Activated naive CD4-positive, alpha-beta T cell treated with anti-CD3 and anti-CD28 coated beads, Interleukin-2, amount 50 U/mL, for 24 hours (primary cell): Measurements from ENCODE around the gene PRR36.

Experiments used
- H3K27ac Mint-ChIP-seq: one replicate; pipeline ENCODE4 v1.8.0; 2021; ENCODE audit warnings: mild to moderate bottlenecking, mixed read lengths
- H3K27me3 Mint-ChIP-seq: one replicate; pipeline ENCODE4 v1.8.0; 2021; ENCODE audit warnings: mixed read lengths
- H3K36me3 Mint-ChIP-seq: one replicate; pipeline ENCODE4 v1.8.0; 2021; ENCODE audit warnings: mixed read lengths
- H3K4me1 Mint-ChIP-seq: one replicate; pipeline ENCODE4 v1.8.0; 2021; ENCODE audit warnings: mixed read lengths
- H3K4me3 Mint-ChIP-seq: one replicate; pipeline ENCODE4 v1.8.0; 2021; ENCODE audit warnings: mild to moderate bottlenecking, mixed read lengths
- H3K9me3 Mint-ChIP-seq: one replicate; pipeline ENCODE4 v1.8.0; 2021; ENCODE audit warnings: mixed read lengths

Gene PRR36

DNA sequence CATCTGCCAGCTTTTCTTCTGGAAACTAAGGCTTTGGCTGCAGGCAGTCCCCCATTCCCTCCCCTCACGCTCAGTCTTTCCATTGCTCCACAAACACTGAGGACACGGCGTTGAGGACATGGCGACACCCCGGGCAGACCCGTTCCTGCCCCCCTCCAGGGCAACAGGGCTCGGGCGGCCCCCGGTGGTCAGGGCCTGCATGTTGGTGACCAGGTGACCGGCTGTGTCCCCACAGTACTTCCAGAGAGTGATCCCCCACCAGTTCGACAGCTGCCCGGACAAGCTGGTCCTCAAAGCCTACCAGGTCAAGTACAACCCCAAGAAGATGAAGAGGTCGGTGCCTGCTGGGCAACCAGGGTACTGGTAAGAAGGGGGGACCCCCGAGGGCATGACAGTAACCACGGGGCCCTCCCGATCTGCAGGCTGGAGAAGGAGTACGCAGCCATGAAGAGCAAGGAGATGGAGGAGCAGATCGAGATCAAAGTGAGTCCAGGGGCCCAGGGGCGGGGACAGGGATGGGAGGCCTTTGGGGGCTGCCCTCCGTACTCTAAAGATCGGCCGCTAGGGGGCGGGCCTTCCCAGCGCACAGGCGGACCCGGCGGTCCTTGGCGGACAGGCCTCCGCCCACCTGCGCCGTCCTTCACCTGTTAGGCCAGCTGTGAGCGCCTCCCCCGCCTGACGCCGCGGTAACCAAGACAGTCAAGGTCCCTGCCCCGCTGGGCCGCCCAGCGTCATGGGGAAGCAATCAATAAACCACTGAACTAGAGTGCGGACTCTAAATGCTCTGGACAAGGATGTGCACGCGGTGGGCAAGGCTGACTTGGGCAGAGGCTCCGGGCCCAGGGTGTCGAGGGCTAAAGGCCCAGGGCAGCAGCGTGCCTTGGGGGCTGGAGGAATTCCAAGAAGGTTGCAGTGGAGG, 21.1 kb downstream of the PRR36 start:
- Mint-ChIP-seq H3K36me3 (no peaks in the 10 kb centered on the region), H3K9me3 (no peaks in the 10 kb centered on the region), H3K27ac (no peak overlapping the region), H3K4me3 (no peak overlapping the region), H3K4me1 (peaks cover 6% of the 10 kb centered on the region), H3K27me3 (no peaks in the 10 kb centered on the region)

DNA sequence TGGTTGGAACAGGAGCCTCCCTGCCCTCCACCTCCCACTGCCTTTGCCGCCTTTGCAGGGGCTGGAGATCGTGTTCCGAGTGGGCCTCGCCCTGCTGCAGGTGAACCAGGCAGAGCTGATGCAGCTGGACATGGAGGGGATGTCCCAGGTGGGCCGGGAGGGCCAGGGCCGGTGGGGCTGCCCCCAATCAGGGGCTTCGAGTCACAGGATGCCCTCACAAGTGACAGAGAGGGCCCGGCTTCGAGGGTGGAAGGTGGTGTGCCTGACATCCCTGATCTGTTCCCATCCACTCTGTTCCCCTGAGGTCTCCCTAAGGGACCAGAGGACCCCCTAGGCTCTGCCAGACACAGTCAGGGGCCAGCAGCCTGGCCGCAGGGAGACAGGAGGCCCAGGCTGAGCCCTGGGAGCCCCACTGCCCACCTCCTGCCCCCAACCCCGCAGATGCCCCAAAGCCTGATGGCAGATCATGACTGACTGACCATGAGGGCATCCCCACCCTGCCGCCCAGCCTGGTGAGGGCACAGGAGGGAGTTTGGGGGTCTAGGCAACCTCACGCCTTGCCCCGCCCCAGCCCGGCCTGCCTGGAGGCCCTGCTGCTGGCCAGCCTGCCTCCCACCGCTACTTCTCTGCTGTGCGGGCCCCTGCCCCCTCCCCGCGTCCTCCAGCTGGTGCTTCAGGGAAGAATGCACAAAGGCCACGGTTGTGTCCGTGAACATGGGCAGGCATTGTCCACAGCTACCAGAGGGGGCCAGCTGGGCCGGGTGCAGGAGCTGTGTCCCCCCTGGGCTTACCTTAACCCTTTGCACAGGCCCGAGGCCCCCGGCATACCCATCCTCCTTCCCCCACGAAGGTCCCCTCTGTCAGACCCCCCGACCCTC, 22.3 kb downstream of the PRR36 start:
- no peak overlapping the region for H3K27ac Mint-ChIP-seq
- H3K36me3 Mint-ChIP-seq: no peaks in the 10 kb centered on the region
- no peak overlapping the region for H3K4me3 Mint-ChIP-seq
- H3K4me1 Mint-ChIP-seq: peaks cover 6% of the 10 kb centered on the region
- no peaks in the 10 kb centered on the region for H3K9me3 Mint-ChIP-seq
- no peaks in the 10 kb centered on the region for H3K27me3 Mint-ChIP-seq

DNA sequence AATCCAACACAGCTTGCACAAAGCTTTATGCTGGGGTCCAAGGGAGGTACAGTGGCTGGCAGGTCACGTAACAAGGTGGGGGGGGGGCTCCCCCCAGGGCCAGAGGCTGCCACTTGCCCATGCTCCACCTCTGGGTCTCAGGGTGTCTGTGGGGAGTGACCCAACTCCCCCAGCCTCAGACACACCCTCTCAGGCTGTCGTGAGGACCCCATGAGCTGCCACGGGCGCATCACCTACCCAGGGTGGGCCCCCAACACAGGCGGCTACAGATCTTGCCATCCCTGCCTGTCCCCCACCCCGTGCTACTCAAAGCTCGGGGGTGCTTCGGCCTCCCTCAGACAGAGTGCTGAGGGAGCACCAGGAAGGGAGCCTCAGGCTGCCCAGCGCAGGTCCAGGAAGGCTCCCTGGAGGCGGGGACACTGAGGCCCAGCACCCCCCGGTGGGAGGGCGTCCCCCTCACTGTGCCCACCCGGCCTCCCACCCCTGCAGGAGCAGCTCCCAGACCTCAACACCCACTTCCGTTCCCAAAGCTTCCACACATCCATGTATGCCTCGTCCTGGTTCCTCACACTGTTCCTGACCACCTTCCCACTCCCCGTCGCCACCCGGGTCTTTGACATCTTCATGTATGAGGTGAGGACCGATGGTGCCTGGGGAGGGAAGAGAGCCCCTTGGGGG, 23.1 kb downstream of the PRR36 start:
- Mint-ChIP-seq H3K9me3 (no peaks in the 10 kb centered on the region), H3K4me3 (no peak overlapping the region), H3K36me3 (no peaks in the 10 kb centered on the region), H3K4me1 (peaks cover 6% of the 10 kb centered on the region), H3K27ac (no peak overlapping the region), H3K27me3 (no peaks in the 10 kb centered on the region)

DNA sequence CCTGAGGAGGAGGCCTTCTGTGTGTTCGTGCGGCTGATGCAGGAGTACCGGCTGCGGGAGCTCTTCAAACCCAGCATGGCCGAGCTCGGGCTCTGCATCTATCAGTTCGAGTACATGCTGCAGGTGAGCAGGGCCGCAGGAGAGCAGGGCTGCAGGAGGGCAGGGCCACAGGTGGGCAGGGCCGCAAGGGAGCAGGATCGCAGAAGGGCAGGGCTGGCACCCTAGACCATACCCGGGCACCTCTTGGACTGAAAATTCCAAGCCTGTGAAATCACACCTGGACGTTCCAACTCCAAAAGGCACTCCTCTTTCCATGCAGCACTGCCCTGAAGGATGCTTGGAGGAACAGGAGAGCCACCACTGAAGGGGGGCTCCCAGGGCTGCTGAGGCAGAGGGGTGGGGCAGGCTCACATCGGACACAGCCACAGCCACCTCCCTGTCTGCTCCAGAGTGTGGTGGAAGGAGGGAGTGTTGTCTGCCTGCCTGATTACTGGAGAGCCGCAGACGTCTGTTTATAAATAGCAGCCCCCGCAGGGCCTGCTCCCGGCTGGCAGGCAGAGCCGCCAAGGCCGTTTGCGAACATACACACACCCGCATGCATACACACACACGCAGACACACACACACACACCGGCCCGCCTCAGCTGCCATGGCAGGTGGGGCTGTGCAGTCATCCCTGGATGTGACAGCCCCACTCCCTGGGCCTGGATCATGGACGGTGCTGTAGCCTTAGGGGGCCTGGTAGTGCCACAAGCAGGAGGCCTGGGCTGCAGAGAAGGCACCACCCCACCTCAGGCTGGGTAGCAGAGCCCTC, 24.0 kb downstream of the PRR36 start:
- Mint-ChIP-seq H3K4me1 (peaks cover 6% of the 10 kb centered on the region), H3K4me3 (no peak overlapping the region), H3K27me3 (no peaks in the 10 kb centered on the region), H3K27ac (no peak overlapping the region), H3K9me3 (no peaks in the 10 kb centered on the region), H3K36me3 (no peaks in the 10 kb centered on the region)

DNA sequence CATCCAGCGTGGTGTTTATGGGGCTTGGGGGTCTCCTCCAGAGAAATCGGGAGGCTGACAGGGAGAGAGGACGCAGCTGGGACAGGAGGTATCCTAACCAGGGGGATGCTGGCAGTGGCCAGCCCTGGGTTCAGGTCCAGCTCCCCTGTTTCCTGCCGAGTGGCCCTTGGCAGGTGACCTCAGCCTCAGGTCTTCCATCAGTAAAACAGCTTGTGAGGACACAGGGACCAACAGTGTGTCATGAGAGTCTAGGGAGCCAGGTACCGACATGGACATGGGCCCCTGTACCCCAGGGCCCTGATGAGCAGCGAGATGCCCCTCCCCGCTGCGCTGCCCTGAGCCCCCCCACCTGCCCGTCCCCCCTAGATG, 24.6 kb downstream of the PRR36 start:
- H3K9me3 Mint-ChIP-seq: no peaks in the 10 kb centered on the region
- H3K4me3 Mint-ChIP-seq: no peak overlapping the region
- no peak overlapping the region for H3K27ac Mint-ChIP-seq
- no peaks in the 10 kb centered on the region for H3K36me3 Mint-ChIP-seq
- no peaks in the 10 kb centered on the region for H3K27me3 Mint-ChIP-seq
- peaks cover 6% of the 10 kb centered on the region for H3K4me1 Mint-ChIP-seq

DNA sequence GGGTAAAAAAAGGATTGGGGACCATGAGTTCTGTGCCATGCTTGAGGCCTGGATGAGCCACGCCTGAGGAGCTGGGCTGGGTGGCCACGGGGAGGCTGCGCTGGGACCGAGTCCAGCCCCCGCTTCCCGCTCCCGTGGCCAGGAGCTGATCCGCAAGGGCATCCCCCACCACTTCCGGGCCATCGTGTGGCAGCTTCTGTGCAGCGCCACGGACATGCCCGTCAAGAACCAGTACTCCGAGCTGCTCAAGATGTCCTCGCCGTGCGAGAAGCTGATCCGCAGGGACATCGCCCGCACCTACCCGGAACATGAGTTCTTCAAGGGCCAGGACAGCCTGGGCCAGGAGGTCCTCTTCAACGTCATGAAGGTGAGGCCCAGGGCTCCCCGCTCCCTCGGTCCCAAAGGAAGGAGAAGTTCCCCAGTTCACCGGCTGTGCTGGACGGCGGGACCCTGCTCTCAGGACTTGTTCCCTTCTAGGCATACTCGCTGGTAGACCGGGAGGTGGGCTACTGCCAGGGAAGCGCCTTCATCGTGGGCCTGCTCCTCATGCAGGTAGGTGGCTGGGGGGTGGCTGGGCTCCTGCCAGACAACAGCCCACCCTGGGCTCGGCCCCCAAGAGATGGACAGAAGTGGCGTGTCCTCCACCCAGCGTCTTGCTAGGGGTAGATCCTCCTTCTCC, 25.3 kb downstream of the PRR36 start:
- Mint-ChIP-seq H3K27me3 (no peaks in the 10 kb centered on the region), H3K36me3 (no peaks in the 10 kb centered on the region), H3K4me3 (no peak overlapping the region), H3K9me3 (no peaks in the 10 kb centered on the region), H3K27ac (no peak overlapping the region), H3K4me1 (peaks cover 6% of the 10 kb centered on the region)

DNA sequence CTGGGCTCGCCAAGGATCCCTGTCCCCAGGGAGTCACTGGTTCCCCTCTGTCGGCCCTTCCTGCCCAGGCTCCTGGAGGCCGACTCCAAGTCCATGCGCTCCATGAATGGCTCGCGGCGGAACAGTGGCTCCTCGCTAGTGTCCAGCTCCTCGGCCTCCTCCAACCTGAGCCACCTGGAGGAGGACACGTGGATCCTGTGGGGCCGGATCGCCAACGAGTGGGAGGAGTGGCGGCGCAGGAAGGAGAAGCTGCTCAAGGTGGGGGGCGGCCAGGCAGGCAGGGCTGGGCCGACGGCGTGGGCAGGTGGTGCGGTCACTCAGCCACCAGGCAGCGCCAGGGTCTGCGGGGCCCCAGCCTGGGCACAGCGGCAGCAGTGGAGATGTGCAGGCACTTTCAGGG, 26.5 kb downstream of the PRR36 start:
- H3K9me3 Mint-ChIP-seq: no peaks in the 10 kb centered on the region
- no peaks in the 10 kb centered on the region for H3K36me3 Mint-ChIP-seq
- H3K27ac Mint-ChIP-seq: no peak overlapping the region
- no peak overlapping the region for H3K4me3 Mint-ChIP-seq
- H3K27me3 Mint-ChIP-seq: no peaks in the 10 kb centered on the region
- no peaks in the 10 kb centered on the region for H3K4me1 Mint-ChIP-seq

DNA sequence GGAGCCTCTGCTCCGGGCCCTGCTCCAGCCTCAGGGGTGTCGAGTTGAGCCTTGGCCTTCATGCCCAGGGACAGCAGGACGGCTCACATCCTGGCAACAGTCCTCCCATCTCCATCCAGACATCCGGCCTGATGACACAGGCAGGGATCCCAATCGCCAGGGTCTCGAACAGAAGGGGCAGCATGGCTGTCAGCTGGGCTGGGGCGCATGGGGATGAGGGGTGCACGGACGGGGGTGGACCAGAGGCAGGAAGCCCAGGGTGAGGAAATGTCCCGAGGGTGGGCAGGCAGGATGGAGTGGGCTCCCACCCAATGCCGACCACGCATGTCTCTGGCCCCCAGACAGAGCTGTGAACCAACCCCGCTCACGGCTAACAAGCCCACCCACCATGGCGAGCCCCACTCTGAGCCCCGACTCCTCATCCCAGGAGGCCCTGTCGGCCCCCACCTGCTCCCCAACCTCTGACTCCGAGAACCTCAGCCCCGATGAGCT, 28.0 kb downstream of the PRR36 start:
- H3K36me3 Mint-ChIP-seq: no peaks in the 10 kb centered on the region
- H3K27me3 Mint-ChIP-seq: no peaks in the 10 kb centered on the region
- no peaks in the 10 kb centered on the region for H3K4me1 Mint-ChIP-seq
- no peaks in the 10 kb centered on the region for H3K9me3 Mint-ChIP-seq
- H3K27ac Mint-ChIP-seq: no peak overlapping the region
- H3K4me3 Mint-ChIP-seq: no peak overlapping the region

DNA sequence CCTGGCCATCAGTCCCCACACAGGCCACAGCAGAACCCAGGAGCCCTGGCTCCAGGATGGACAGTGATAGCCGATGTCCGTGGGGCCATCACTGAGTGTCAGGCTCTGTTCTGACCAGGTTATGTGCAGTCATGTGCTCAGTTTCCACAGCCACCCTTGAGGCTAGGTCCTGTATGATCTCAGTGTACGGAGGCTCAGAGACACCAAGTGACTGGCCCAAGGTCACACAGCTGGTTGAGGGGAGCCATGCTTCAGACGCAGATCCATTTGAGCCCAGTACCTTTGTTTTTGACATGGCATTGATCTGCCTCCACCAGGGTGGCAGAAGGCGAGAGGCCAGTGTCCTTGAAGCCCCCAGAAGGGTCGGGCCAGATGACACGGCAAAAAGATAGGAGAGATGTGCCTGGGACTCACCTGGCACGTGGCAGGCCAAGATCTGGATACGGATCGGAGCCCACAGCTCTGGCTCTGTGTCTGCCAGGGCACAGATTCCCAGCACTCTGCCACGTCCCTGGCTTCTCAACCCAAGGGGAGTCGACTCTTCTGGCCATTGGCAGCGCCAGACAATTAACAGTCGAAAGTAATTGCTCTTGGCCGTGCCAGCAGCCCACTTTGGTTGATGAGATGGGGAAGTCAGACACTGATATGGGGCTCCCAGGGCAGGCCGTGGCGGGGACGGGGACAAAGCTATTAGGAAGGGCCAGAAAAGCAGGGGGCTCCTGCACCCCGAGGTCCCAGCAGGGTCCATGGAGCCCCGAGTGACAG, 28.6 kb downstream of the PRR36 start:
- Mint-ChIP-seq H3K9me3 (no peaks in the 10 kb centered on the region), H3K4me3 (no peak overlapping the region), H3K27ac (no peak overlapping the region), H3K4me1 (no peaks in the 10 kb centered on the region), H3K36me3 (no peaks in the 10 kb centered on the region), H3K27me3 (no peaks in the 10 kb centered on the region)

DNA sequence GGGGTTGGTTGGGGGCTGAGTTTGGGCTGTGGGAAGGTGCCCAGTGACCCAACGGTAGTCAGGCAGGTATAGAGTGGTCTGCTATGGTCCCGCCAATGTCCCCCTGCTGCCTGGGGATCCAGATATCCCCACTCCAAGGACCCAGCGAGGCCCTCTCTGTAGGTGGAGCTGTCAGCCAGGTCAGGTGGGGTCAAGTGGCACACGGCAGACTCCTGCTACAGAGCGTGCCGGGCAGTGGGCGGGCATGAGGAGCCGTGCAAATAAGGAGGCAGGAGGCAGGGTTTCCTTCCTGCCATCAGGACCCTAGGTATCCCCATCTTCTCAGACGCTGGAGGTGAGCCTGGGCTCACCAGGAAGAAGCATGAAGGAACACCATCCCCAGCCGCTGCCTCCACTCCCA, 29.2 kb downstream of the PRR36 start:
- no peaks in the 10 kb centered on the region for H3K9me3 Mint-ChIP-seq
- no peaks in the 10 kb centered on the region for H3K27me3 Mint-ChIP-seq
- no peaks in the 10 kb centered on the region for H3K4me1 Mint-ChIP-seq
- H3K36me3 Mint-ChIP-seq: no peaks in the 10 kb centered on the region
- H3K4me3 Mint-ChIP-seq: no peak overlapping the region
- no peak overlapping the region for H3K27ac Mint-ChIP-seq

DNA sequence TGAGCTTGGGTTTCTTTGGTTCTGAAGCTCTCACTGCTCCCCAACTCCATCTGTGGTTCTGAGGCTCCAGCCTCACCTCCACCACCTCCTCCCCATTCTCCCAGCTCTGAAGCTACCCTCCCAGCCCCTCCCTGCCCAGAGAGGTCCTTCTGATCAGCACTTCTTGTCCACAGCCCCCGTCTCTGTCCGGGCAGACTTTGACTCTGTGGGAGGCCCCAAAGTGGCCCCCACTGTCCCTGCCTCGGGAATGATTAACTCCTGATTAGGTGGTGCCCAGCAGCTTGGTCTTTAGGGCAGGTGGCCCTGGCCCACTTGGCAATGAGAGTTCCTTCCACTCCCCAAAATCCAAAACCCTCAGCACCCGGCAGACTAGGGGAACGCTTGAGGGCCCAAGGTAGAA, 29.8 kb downstream of the PRR36 start:
- Mint-ChIP-seq H3K27ac (no peak overlapping the region), H3K4me3 (no peak overlapping the region)

DNA sequence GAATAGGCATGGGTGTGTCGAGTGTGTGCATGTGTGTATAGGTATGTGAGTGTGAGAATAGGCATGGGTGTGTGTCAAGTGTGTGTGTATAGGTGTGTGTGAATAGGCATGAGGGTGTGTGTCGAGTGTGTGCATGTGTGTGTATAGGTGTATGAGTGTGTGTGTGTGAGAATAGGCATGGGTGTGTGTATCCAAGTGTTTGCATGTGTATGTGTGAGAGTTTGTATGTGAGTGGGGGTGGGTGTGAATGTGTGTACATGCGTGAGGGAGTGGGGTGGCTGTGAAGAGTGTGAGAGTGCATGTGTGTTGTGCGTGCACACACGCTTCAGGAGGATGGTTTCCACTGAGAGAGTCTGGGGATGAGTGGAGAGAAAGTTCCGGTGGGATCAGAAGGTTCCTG, 30.7 kb downstream of the PRR36 start:
- peaks cover under 1% of the 10 kb centered on the region for H3K36me3 Mint-ChIP-seq
- H3K4me3 Mint-ChIP-seq: no peak overlapping the region
- H3K4me1 Mint-ChIP-seq: no peaks in the 10 kb centered on the region
- no peaks in the 10 kb centered on the region for H3K9me3 Mint-ChIP-seq
- no peak overlapping the region for H3K27ac Mint-ChIP-seq
- no peaks in the 10 kb centered on the region for H3K27me3 Mint-ChIP-seq

More for the DNA sequence above, 29.8 kb downstream of the PRR36 start:
- Mint-ChIP-seq H3K4me1 (no peaks in the 10 kb centered on the region), H3K27me3 (no peaks in the 10 kb centered on the region), H3K9me3 (no peaks in the 10 kb centered on the region), H3K36me3 (no peaks in the 10 kb centered on the region)

DNA sequence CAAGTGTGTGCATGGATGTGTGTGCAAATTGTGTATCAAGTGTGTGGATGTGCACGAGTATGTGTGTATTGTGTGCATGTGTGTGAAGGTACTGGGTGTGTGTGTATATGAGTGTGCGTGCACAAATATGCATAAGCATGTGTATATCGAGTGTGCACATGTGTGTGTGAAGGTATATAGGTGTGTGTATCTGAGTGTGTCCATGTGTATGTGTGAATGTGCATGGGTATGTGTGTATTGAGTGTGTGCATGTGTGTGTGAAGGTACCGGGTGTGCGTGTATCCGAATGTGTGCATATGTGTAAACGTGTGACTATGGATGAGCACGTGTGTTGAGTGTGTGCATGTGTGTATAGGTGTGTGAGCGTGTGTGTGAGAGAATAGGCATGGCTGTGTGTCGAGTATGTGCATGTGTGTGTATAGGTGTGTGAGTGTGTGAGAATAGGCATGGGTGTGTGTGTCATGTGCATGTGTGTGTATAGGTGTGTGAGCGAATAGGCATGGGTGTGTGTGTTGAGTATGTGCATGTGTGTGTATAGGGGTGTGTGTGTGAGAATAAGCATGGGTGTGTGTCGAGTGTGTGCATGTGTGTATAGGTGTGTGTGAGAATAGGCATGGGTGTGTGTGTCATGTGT, 31.4 kb downstream of the PRR36 start:
- Mint-ChIP-seq H3K36me3 (peaks cover 2% of the 10 kb centered on the region), H3K4me1 (no peaks in the 10 kb centered on the region), H3K27ac (no peak overlapping the region), H3K9me3 (no peaks in the 10 kb centered on the region), H3K4me3 (no peak overlapping the region), H3K27me3 (no peaks in the 10 kb centered on the region)
